Activated CD4-positive, alpha-beta T cell treated with anti-CD3 and anti-CD28 coated beads for 36 hours (primary cell): ENCODE results near the gene GNAS-AS1. TPM values are rescaled to one million over a fixed set of nuclear protein-coding genes. Genes with fewer than 3 reads are reported as not detected.

Source experiments
- ATAC-seq: fragments of 200-7000 bp; cut with Tn5 transposase; one replicate; pipeline ENCODE4 v1.10.0; 2021; ENCODE audit warnings: mild to moderate bottlenecking, moderate library complexity
- CTCF ChIA-PET: fragments of 350-600 bp; sonication (Branson Sonifier 250); formaldehyde crosslinking; loops from one replicate; lab custom pipeline; 2021; ENCODE audit warnings: antibody characterized with exemption; lab: Charles Lee
- POLR2A ChIA-PET: fragments of 350-600 bp; sonication (Branson Sonifier 250); formaldehyde crosslinking; loops from one replicate; lab custom pipeline; 2021; ENCODE audit warnings: antibody characterized with exemption, inconsistent platforms; lab: Charles Lee
- DNase-seq: peaks from one replicate; pipeline ENCODE4 v3.0.0-alpha.2; 2020
- H3K27ac Mint-ChIP-seq: one replicate; pipeline ENCODE4 v1.8.0; 2021; ENCODE audit warnings: mixed read lengths
- H3K27me3 Mint-ChIP-seq: one replicate; pipeline ENCODE4 v1.8.0; 2021; ENCODE audit warnings: mixed read lengths
- H3K36me3 Mint-ChIP-seq: one replicate; pipeline ENCODE4 v1.8.0; 2021; ENCODE audit warnings: low read depth, mixed read lengths
- H3K4me1 Mint-ChIP-seq: one replicate; pipeline ENCODE4 v1.8.0; 2021; ENCODE audit warnings: mixed read lengths
- H3K4me3 Mint-ChIP-seq: one replicate; pipeline ENCODE4 v1.8.0; 2021; ENCODE audit warnings: mild to moderate bottlenecking, moderate library complexity, mixed read lengths
- H3K9me3 Mint-ChIP-seq: one replicate; pipeline ENCODE4 v1.8.0; 2021; ENCODE audit warnings: low read depth, mixed read lengths
- intact Hi-C, 2 experiments: fragments of 100-400 bp; cut with DNase I in 1 of 2; cut with micrococcal nuclease in 1 of 2; formaldehyde crosslinking; loops; one replicate each; pipeline versions ENCODE4 v1.14.2 to v1.15.1; 2022 to 2024; cut with DNase I, micrococcal nuclease
- total RNA-seq, 2 experiments: library from RNA; stranded (reverse); gene quantifications; one replicate each; pipeline ENCODE4 v1.2.3, GENCODE V29; 2021

Gene GNAS-AS1
- total RNA-seq, 2 experiments from 2014 or later, result 1.1 to 1.9 TPM

DNA sequence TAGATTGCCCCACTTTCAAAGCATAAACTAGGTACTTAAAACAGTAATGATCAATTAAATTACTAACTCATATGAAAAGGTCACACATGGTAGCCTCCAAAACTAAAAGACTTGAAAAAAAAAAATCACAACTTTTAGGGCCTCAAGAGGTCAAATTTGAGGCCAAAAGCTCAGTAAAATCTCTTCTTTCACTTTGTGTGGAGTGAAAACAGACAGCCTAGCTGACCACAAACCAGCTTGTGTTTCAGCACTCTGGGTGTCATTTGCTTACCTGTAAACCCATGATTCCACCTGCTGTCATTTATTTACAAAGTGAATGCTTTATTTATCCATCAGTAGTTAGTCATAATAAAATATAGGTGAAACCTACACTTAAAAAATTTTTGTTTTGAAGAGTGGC is 35.8 kb upstream of the GNAS-AS1 start:
- ChIA-PET CTCF (interaction anchor here (1.5 to 1.7 kb wide), 2 partner anchors 10 to 20 kb away, joined by 4 to 6 read pairs; no protein-coding TSS in a partner anchor), POLR2A (interaction anchor here (0.7 kb wide), 1 partner anchor 318 kb away, joined by 8 read pairs; no protein-coding TSS in a partner anchor)
- no peak for ATAC-seq
- Mint-ChIP-seq H3K27me3 (no peaks in the 10 kb centered on the region), H3K27ac (peak overlapping the region; percentile 3), H3K4me1 (peaks cover 24% of the 10 kb centered on the region), H3K4me3 (no peak overlapping the region), H3K36me3 (peaks cover 2% of the 10 kb centered on the region), H3K9me3 (peaks cover 2% of the 10 kb centered on the region)
- DNase-seq, result no peak
- intact Hi-C loops, result no loop called here

DNA sequence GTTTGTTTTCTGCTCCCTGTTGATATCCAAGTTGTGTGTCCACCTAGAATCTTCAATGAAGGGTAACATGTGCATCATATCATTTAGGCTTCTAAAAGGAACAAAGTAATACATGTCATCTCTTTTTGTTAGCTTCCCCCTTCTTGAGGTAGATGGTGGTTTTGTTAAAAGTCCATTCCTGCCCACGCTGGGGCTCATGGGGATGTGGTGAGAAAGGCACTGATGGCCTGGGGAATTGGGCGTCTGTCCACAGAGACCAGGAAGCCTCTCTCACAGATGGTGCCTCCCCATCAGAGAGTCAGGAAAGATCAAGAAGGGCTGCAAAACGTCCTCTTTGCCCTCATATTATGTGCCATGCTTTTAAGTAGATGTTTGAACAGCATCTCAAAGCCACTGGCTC is 34.3 kb upstream of the GNAS-AS1 start:
- no peaks in the 10 kb centered on the region for H3K27me3 Mint-ChIP-seq
- no peak for ATAC-seq
- no peak overlapping the region for H3K4me3 Mint-ChIP-seq
- H3K36me3 Mint-ChIP-seq, result peaks cover under 1% of the 10 kb centered on the region
- CTCF ChIA-PET, result interaction anchor here (1.7 to 2.2 kb wide), 2 partner anchors 8 to 14 kb away, joined by 6 to 8 read pairs; no protein-coding TSS in a partner anchor
- H3K4me1 Mint-ChIP-seq, result peaks cover 24% of the 10 kb centered on the region
- intact Hi-C loops, result no loop called here
- POLR2A ChIA-PET, result no interaction called here
- H3K27ac Mint-ChIP-seq, result no peak overlapping the region
- no peak for DNase-seq
- H3K9me3 Mint-ChIP-seq, result peaks cover 2% of the 10 kb centered on the region

GRCh38 chr20:58883241-58883691 is 32.6 kb upstream of the GNAS-AS1 start:
- Mint-ChIP-seq H3K27ac (no peak overlapping the region), H3K27me3 (no peaks in the 10 kb centered on the region), H3K9me3 (peaks cover 2% of the 10 kb centered on the region), H3K36me3 (no peaks in the 10 kb centered on the region), H3K4me3 (no peak overlapping the region), H3K4me1 (peaks cover 34% of the 10 kb centered on the region)
- DNase-seq, result no peak
- intact Hi-C loops, result no loop called here
- POLR2A ChIA-PET, result no interaction called here
- CTCF ChIA-PET, result interaction anchor here (1.3 to 2.2 kb wide), 2 partner anchors 12 to 159 kb away, joined by 4 to 8 read pairs; no protein-coding TSS in a partner anchor
- ATAC-seq, result no peak

GRCh38 chr20:58882704-58883089 is 32.0 kb upstream of the GNAS-AS1 start:
- DNase-seq (no peak), ATAC-seq (no peak)
- ChIA-PET POLR2A (no interaction called here), CTCF (interaction anchor here (1.3 kb wide), 1 partner anchor 159 kb away, joined by 4 read pairs; no protein-coding TSS in a partner anchor)
- intact Hi-C loops, result no loop called here
- Mint-ChIP-seq H3K36me3 (no peaks in the 10 kb centered on the region), H3K4me1 (peaks cover 35% of the 10 kb centered on the region), H3K9me3 (peaks cover 2% of the 10 kb centered on the region), H3K27ac (no peak overlapping the region), H3K4me3 (no peak overlapping the region), H3K27me3 (no peaks in the 10 kb centered on the region)

DNA sequence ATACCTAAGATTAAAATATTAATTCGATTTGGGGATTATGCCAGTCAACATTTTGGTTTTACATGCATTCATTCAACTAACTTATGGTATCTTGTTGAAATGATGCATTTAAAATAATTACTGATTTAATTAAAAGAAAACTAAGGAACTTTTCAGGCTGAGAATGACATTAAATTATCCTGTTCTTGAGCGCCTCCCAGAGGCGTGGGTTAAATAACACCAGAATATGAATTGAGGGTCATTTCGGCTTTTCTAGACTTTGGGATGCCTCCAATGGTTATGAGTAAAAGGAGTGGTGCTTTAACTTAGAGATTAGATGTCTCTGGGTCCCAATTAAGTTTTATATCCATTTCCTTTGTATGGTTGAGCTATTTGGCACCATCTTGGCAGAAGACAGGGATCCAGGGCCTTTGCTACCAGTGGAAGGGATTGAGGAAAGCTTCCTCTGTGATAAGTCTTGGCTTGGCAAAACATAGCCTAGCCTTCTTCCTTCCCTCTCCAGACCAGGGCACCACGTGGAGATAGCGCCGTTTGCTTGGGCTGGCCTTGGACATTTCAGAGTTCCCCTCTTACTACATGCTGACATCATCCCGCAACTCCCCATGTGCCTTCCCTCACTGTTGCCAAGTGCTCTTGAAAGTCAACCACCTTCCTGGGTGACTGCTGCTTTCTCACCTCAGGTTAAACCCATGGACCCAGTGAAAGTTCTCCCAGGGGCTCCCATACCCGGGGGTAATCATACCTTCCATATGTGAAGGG is 30.5 kb upstream of the GNAS-AS1 start:
- intact Hi-C loops, result no loop called here
- Mint-ChIP-seq H3K36me3 (no peaks in the 10 kb centered on the region), H3K27me3 (no peaks in the 10 kb centered on the region), H3K27ac (no peak overlapping the region), H3K4me3 (no peak overlapping the region), H3K4me1 (peaks cover 27% of the 10 kb centered on the region), H3K9me3 (peaks cover 2% of the 10 kb centered on the region)
- ChIA-PET CTCF (interaction anchor here (1.1 kb wide), 1 partner anchor 11 kb away, joined by 3 read pairs; no protein-coding TSS in a partner anchor), POLR2A (no interaction called here)
- DNase-seq (peak; percentile 38), ATAC-seq (no peak)

GRCh38 chr20:58880441-58880840 is 29.7 kb upstream of the GNAS-AS1 start:
- no peaks in the 10 kb centered on the region for H3K36me3 Mint-ChIP-seq
- POLR2A ChIA-PET, result no interaction called here
- ATAC-seq, result no peak
- no peak overlapping the region for H3K4me3 Mint-ChIP-seq
- no peaks in the 10 kb centered on the region for H3K27me3 Mint-ChIP-seq
- CTCF ChIA-PET, result interaction anchor here (0.7 to 2.1 kb wide), 2 partner anchors 10 to 262 kb away, joined by 4 to 17 read pairs; no protein-coding TSS in a partner anchor
- H3K9me3 Mint-ChIP-seq, result no peaks in the 10 kb centered on the region
- H3K4me1 Mint-ChIP-seq, result peaks cover 22% of the 10 kb centered on the region
- no peak for DNase-seq
- H3K27ac Mint-ChIP-seq, result no peak overlapping the region
- intact Hi-C loops, result no loop called here

DNA sequence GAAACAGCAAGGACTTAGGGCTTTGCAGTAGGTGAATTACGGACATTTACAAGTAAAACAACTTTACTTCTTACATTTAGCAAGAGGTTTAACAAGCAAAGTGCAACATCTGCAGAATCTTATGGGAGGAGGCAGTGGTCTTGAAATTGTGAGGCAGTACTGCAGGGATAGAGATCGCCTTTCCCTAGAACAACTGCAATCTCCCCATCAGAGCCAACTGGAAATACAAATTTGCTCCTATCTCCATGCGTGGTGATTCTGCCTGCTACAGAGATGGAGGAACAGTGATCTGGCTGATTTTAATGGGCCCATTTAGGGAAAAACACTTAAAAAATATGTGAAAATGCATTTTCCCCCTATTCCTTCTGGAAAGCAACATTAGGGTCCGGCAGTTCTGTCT is 27.7 kb upstream of the GNAS-AS1 start:
- intact Hi-C loops, result no loop called here
- no peaks in the 10 kb centered on the region for H3K36me3 Mint-ChIP-seq
- ChIA-PET POLR2A (no interaction called here), CTCF (interaction anchor here (1.4 to 2.1 kb wide), 2 partner anchors 8 to 16 kb away, joined by 3 to 17 read pairs; no protein-coding TSS in a partner anchor)
- H3K4me3 Mint-ChIP-seq, result no peak overlapping the region
- no peaks in the 10 kb centered on the region for H3K27me3 Mint-ChIP-seq
- H3K27ac Mint-ChIP-seq, result peak overlapping the region; percentile 70
- H3K9me3 Mint-ChIP-seq, result no peaks in the 10 kb centered on the region
- peaks cover 22% of the 10 kb centered on the region for H3K4me1 Mint-ChIP-seq
- no peak for ATAC-seq
- DNase-seq, result no peak

DNA sequence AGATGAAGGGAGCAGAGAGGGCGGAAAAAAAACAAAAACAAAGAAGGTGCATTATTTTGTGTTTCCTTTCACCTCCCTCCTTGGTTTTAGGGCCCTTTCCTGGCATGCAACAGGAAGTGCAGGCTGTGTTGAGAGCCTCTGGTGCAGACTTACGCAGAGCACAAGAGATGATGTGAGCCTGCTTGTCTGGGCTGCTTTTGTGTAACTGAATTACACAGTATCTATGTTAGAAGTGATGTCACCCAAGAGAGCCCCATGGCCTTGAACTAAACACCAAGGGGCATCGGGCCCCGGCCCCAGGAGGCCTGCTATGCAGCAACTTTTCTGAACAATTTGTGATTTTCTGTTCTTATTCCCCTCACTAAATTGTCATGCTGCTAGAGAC is 27.3 kb upstream of the GNAS-AS1 start:
- ChIA-PET CTCF (no interaction called here), POLR2A (no interaction called here)
- ATAC-seq, result peak; percentile 92
- peak overlapping the region; percentile 78 for H3K27ac Mint-ChIP-seq
- peaks cover 22% of the 10 kb centered on the region for H3K4me1 Mint-ChIP-seq
- H3K36me3 Mint-ChIP-seq, result no peaks in the 10 kb centered on the region
- intact Hi-C loops, result no loop called here
- no peaks in the 10 kb centered on the region for H3K9me3 Mint-ChIP-seq
- no peak overlapping the region for H3K4me3 Mint-ChIP-seq
- H3K27me3 Mint-ChIP-seq, result no peaks in the 10 kb centered on the region
- peak; percentile 63 for DNase-seq

- no peak overlapping the region for H3K4me3 Mint-ChIP-seq
- H3K9me3 Mint-ChIP-seq, result no peaks in the 10 kb centered on the region
- POLR2A ChIA-PET, result no interaction called here
- ATAC-seq, result no peak
- DNase-seq, result no peak
- H3K27ac Mint-ChIP-seq, result peak overlapping the region; percentile 78
- H3K4me1 Mint-ChIP-seq, result peaks cover 22% of the 10 kb centered on the region
- no peaks in the 10 kb centered on the region for H3K27me3 Mint-ChIP-seq
- H3K36me3 Mint-ChIP-seq, result no peaks in the 10 kb centered on the region
- intact Hi-C loops, result no loop called here
- CTCF ChIA-PET, result interaction anchor here (1.6 to 2.3 kb wide), 2 partner anchors 9 to 10 kb away, joined by 6 to 8 read pairs; no protein-coding TSS in a partner anchor
Measured at GRCh38 chr20:58877050-58877975, 26.6 kb upstream of the GNAS-AS1 start.

- ChIA-PET POLR2A (no interaction called here), CTCF (interaction anchor here (0.5 to 2.3 kb wide), 4 partner anchors 9 to 530 kb away, joined by 3 to 8 read pairs (median 5); no protein-coding TSS in a partner anchor)
- DNase-seq, result no peak
- no peaks in the 10 kb centered on the region for H3K9me3 Mint-ChIP-seq
- H3K27me3 Mint-ChIP-seq, result no peaks in the 10 kb centered on the region
- H3K27ac Mint-ChIP-seq, result peak overlapping the region; percentile 37
- no peaks in the 10 kb centered on the region for H3K36me3 Mint-ChIP-seq
- H3K4me3 Mint-ChIP-seq, result no peak overlapping the region
- no peak for ATAC-seq
- H3K4me1 Mint-ChIP-seq, result peaks cover 22% of the 10 kb centered on the region
- intact Hi-C loops, result no loop called here
Measured at GRCh38 chr20:58876437-58876836, 25.7 kb upstream of the GNAS-AS1 start.

DNA sequence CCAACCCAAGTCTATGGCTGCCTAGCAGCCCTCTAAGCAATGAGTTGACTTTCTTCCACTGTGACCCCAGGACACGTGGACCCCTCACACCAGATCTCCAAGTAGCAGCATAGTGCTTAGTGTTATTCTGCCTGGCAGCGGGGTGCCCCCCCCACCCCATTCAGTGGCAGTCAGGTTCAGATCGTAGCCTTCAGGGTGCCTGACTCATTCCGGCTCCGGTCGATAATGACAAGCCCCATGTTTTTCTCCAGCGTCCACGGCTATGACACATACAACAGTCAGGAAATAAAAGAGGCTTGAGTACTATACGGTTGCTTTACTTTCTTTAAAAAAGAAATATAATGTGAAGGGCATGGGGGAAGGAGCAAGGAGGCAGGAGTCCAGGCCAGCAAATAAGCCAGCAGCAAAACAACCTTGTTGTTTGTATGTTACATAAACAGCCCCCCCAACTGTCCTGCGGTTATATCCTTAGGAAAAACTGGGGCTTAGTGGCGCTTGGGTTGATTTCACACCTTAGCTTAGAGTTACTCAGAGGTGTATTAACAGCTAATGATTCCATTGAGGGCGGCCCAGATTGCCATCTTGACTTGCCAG is 24.9 kb upstream of the GNAS-AS1 start:
- POLR2A ChIA-PET, result no interaction called here
- Mint-ChIP-seq H3K27ac (no peak overlapping the region), H3K27me3 (no peaks in the 10 kb centered on the region), H3K36me3 (no peaks in the 10 kb centered on the region), H3K9me3 (no peaks in the 10 kb centered on the region), H3K4me1 (peaks cover 26% of the 10 kb centered on the region), H3K4me3 (no peak overlapping the region)
- DNase-seq (no peak), ATAC-seq (no peak)
- intact Hi-C loops, result no loop called here
- CTCF ChIA-PET, result interaction anchor here (0.7 to 2.3 kb wide), 4 partner anchors 9 to 333 kb away, joined by 3 to 8 read pairs (median 4); no protein-coding TSS in a partner anchor
